Esophagus muscularis mucosa (tissue), 3 donors: ENCODE measurements around the gene OGFOD3.

Experiments
- CTCF ChIP-seq, 3 experiments: fragments of 200-600 bp in 2 of 3; fragments of 450-650 bp in 1 of 3; sonication (generic) in 2 of 3; IDR thresholded peaks; one replicate each; pipeline ENCODE4 v1.5.1; 2017 to 2019; ENCODE audit warnings: antibody characterized with exemption in 3 of 3, mild to moderate bottlenecking in 2 of 3, moderate library complexity in 1 of 3
- POLR2A ChIP-seq: fragments of 450-650 bp; IDR thresholded peaks from one replicate; pipeline ENCODE4 v1.6.1; 2017; ENCODE audit warnings: antibody characterized with exemption, moderate library complexity, mild to moderate bottlenecking, low read depth
- POLR2AphosphoS5 ChIP-seq, 2 donors: sonication (generic); formaldehyde crosslinking; IDR thresholded peaks; one replicate each; pipeline ENCODE4 v1.6.1; 2017; ENCODE audit warnings: antibody characterized with exemption in 2 of 2

GRCh38 chr17:82424001-82424862 is 5.8 kb upstream of the OGFOD3 start:
- no peak for TF ChIP-seq POLR2AphosphoS5 (IDR thresholded peaks at IDR 0.05)
- TF ChIP-seq POLR2A: no peak
- TF ChIP-seq CTCF (IDR thresholded peaks at IDR 0.05): peak in 2 of 3 experiments; percentile 30 to 49
